K562 (cell line): ENCODE data around the gene GMDS. TPM values are rescaled to one million over a fixed set of nuclear protein-coding genes. Genes with fewer than 3 reads are reported as not detected.

Experiments
- ATAC-seq: fragments of 200-7000 bp; cut with Tn5 transposase; 3 replicates; pipeline ENCODE4 v1.9.1; 2020; ENCODE audit warnings: moderate library complexity
- BruUV-seq: library from RNA; stranded (reverse); fragments of 400-500 nt; replicated peaks from 2 replicates; lab custom pipeline; 2021; lab: Mats Ljungman, UMichigan
- CTCF ChIA-PET: fragments of 300-600 bp; formaldehyde crosslinking; extraction: SDS; loops from one replicate; lab custom pipeline; 2021; ENCODE audit warnings: low intra/inter-chr PET ratio; lab: Yijun Ruan, JAX
- POLR2A ChIA-PET: fragments of 300-600, 350-650 bp; sonication (Branson Sonifier 250); formaldehyde crosslinking; extraction: SDS; loops from one replicate; lab custom pipeline; 2021; ENCODE audit warnings: antibody characterized with exemption, inconsistent platforms; lab: Yijun Ruan, JAX
- DNase-seq, 4 experiments: peaks; one replicate each; pipeline versions ENCODE4 v3.0.0 to v3.0.0-alpha.2; 2011 to 2018; ENCODE audit warnings: low spot score in 3 of 4, mixed read lengths in 3 of 4; ENCODE audit errors: extremely low read depth in 1 of 4
- FAIRE-seq: peaks from 2 replicates; lab custom pipeline; 2011; peaks lifted over from hg19 to GRCh38; lab: Jason Lieb, UNC
- H2AFZ ChIP-seq: 2 replicates; pipeline ENCODE4 v1.6.0; 2011; ENCODE audit warnings: low read depth, low read length, control low read depth, inconsistent platforms
- H3K27ac ChIP-seq: fragments of 200-600 bp; 3 replicates; pipeline ENCODE4 v1.8.0; 2011; ENCODE audit warnings: low read depth, mild to moderate bottlenecking, control low read depth, inconsistent platforms, low read length, moderate library complexity, mixed read lengths; ENCODE audit errors: extremely low read depth
- H3K27me3 ChIP-seq, 2 experiments: fragments of 300-600 bp in 1 of 2; 2 replicates in 1 of 2; 3 replicates in 1 of 2; pipeline versions ENCODE4 v1.6.0 to v1.8.0; 2011; ENCODE audit warnings: inconsistent platforms in 2 of 2, low read length in 2 of 2, mild to moderate bottlenecking in 1 of 2, mixed read lengths in 1 of 2, moderate library complexity in 1 of 2; ENCODE audit not compliant: control insufficient read depth in 2 of 2, insufficient read depth in 2 of 2
- H3K36me3 ChIP-seq: fragments of 300-600 bp; 3 replicates; pipeline ENCODE4 v1.8.0; 2011; ENCODE audit warnings: mild to moderate bottlenecking, low read length, inconsistent platforms; ENCODE audit not compliant: control insufficient read depth, insufficient read depth
- H3K4me1 ChIP-seq, 2 experiments: fragments of 200-600 bp in 1 of 2; replicated peaks in 1 of 2; 2 replicates in 1 of 2; 3 replicates in 1 of 2; pipeline versions ENCODE4 v1.5.1 to v1.8.0; 2011; ENCODE audit warnings: inconsistent platforms in 2 of 2, low read length in 2 of 2, mild to moderate bottlenecking in 1 of 2, mixed read lengths in 1 of 2, moderate library complexity in 1 of 2; ENCODE audit not compliant: control insufficient read depth in 2 of 2, insufficient read depth in 2 of 2
- H3K4me2 ChIP-seq: 2 replicates; pipeline ENCODE4 v1.6.1; 2011; ENCODE audit warnings: low read length, control low read depth, inconsistent platforms, mixed read lengths; ENCODE audit not compliant: insufficient read depth
- H3K4me3 ChIP-seq: fragments of 200-600 bp; sonication (generic), shearing (Covaris generic); 2 replicates; pipeline ENCODE4 v1.5.1; 2016; ENCODE audit warnings: control low read depth, inconsistent platforms
- H3K79me2 ChIP-seq: fragments of 200-600 bp; 3 replicates; pipeline ENCODE4 v1.8.0; 2011; ENCODE audit warnings: low read length, inconsistent platforms; ENCODE audit not compliant: control insufficient read depth, insufficient read depth
- H3K9ac ChIP-seq, 2 experiments: 2 replicates each; pipeline versions ENCODE4 v1.6.0 to v1.6.1; 2011; ENCODE audit warnings: low read depth in 2 of 2, low read length in 2 of 2, control low read depth in 1 of 2, inconsistent platforms in 1 of 2, mild to moderate bottlenecking in 1 of 2, mixed read lengths in 1 of 2; ENCODE audit not compliant: insufficient read depth in 1 of 2
- H3K9me1 ChIP-seq: one replicate; pipeline ENCODE4 v1.6.0; 2011; ENCODE audit warnings: inconsistent platforms, mild to moderate bottlenecking, low read length, moderate library complexity; ENCODE audit not compliant: control insufficient read depth, insufficient read depth
- H3K9me3 ChIP-seq: replicated peaks from 2 replicates; pipeline ENCODE4 v1.5.1; 2011; ENCODE audit warnings: low read depth, low read length, inconsistent platforms; ENCODE audit not compliant: control insufficient read depth, insufficient read depth
- H4K20me1 ChIP-seq: replicated peaks from 2 replicates; pipeline ENCODE4 v1.6.1; 2011; ENCODE audit warnings: low read length, inconsistent platforms, mixed read lengths; ENCODE audit not compliant: control insufficient read depth, insufficient read depth
- PML ChIP-seq: IDR thresholded peaks from 2 replicates; pipeline ENCODE4 v1.6.1; 2012; ENCODE audit warnings: low read length, inconsistent platforms
- ZNF780A ChIP-seq: fragments of 250-450 bp; sonication (Bioruptor Pico); IDR thresholded peaks from 2 replicates; pipeline ENCODE4 v1.5.0; 2021; ENCODE audit warnings: mild to moderate bottlenecking
- WGBS: fragments of 100-300 bp; shearing (Covaris generic); methylation state at CpG from one replicate; pipeline ENCODE4 v1.1.6; 2016; ENCODE audit warnings: low coverage, mixed read lengths; ENCODE audit not compliant: insufficient coverage; ENCODE audit errors: missing lambda C conversion rate; 5-methylcytosine and 5-hydroxymethylcytosine counted together
- in situ Hi-C: fragments of 300-500 bp; cut with MboI; formaldehyde crosslinking; loops from 4 replicates; pipeline ENCODE4 v1.15.0; 2018; ENCODE audit warnings: inconsistent platforms, mixed read lengths
- intact Hi-C: fragments of 100-400 bp; cut with micrococcal nuclease; formaldehyde crosslinking; loops from 2 replicates; pipeline ENCODE4 v1.14.2; 2022
- polyA plus RNA-seq, 8 experiments: library from polyadenylated mRNA; depleted of rRNA in 4 of 8; stranded (reverse) in 5 of 8; unstranded in 3 of 8; fragments of >200 nt; fragmentation: Nextera tagmentation in 2 of 8; fragmentation: Illumina TruSeq in 1 of 8; extraction: Ambion mirVana in 2 of 8; extraction: Trizol in 1 of 8; gene quantifications; 2 replicates each; pipeline versions ENCODE4 v1.2.1 to v1.2.3, GENCODE V29; 2011 to 2014; ENCODE audit warnings: inconsistent platforms in 1 of 8, missing spikeins in 1 of 8
- total RNA-seq, 7 experiments: library from RNA; depleted of rRNA in 6 of 7; stranded (reverse); fragments of >200 nt in 6 of 7; fragmentation: Illumina TruSeq in 2 of 7; extraction: Trizol in 2 of 7; gene quantifications; 2 replicates each; pipeline versions ENCODE4 v1.2.1 to v1.2.3, GENCODE V29; 2011 to 2021; ENCODE audit warnings: low replicate concordance in 1 of 7

Gene GMDS
- total and polyA plus RNA-seq, 9 of the 15 experiments (the other 6 are each of a cell fraction or from before 2014, with no cell fraction given) = 0.48 to 31.8 (median 13.4) TPM

DNA sequence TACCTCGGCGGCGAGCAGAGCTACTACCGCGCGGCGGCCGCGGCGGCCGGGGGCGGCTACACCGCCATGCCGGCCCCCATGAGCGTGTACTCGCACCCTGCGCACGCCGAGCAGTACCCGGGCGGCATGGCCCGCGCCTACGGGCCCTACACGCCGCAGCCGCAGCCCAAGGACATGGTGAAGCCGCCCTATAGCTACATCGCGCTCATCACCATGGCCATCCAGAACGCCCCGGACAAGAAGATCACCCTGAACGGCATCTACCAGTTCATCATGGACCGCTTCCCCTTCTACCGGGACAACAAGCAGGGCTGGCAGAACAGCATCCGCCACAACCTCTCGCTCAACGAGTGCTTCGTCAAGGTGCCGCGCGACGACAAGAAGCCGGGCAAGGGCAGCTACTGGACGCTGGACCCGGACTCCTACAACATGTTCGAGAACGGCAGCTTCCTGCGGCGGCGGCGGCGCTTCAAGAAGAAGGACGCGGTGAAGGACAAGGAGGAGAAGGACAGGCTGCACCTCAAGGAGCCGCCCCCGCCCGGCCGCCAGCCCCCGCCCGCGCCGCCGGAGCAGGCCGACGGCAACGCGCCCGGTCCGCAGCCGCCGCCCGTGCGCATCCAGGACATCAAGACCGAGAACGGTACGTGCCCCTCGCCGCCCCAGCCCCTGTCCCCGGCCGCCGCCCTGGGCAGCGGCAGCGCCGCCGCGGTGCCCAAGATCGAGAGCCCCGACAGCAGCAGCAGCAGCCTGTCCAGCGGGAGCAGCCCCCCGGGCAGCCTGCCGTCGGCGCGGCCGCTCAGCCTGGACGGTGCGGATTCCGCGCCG lies 634.7 kb downstream of the GMDS start:
- Histone ChIP-seq H2AFZ (no peak overlapping the region), H3K9ac (no peak overlapping the region), H3K79me2 (no peaks in the 10 kb centered on the region), H3K27ac (no peak overlapping the region), H4K20me1 (peaks cover 1% of the 10 kb centered on the region; the same call in 1 of the 2 replicates), H3K4me3 (no peak overlapping the region), H3K9me3 (no peaks in the 10 kb centered on the region), H3K4me1 (peaks cover 0 to 26% of the 10 kb centered on the region in 2 experiments; a peak in 2 of 5 replicates), H3K4me2 (no peak overlapping the region), H3K36me3 (no peaks in the 10 kb centered on the region), H3K9me1 (no peaks in the 10 kb centered on the region), H3K27me3 (peaks cover 36 to 48% of the 10 kb centered on the region in 2 experiments)
- ChIA-PET CTCF (no interaction called here), POLR2A (interaction anchor here (0.6 kb wide), 1 partner anchor 10 kb away, joined by 4 read pairs; no protein-coding TSS in a partner anchor)
- 77% methylated on average over 38 of the region's 101 CpGs for WGBS
- ATAC-seq (no peak), FAIRE-seq (no peak), DNase-seq (no peak)
- no TSS peak for BruUV-seq
- in situ Hi-C loops (no loop called here), intact Hi-C loops (no loop called here)
- TF ChIP-seq ZNF780A = no peak
- TF ChIP-seq PML = no peak
